Measurements from ENCODE around the gene ZBTB16.

The ZBTB16 gene

GRCh38 chr11:114137838-114138237 lies 78.3 kb downstream of the ZBTB16 start:
- Histone ChIP-seq H3K4me1 (ENCODE audit: insufficient read depth, poor library complexity, severe bottlenecking) (peaks cover 19% of the 10 kb centered on the region), H3K4me3 (ENCODE audit: severe bottlenecking) (no peak overlapping the region), H3K9me3 (ENCODE audit: severe bottlenecking) (no peaks in the 10 kb centered on the region), H3K27ac (ENCODE audit: poor library complexity, severe bottlenecking) (no peak overlapping the region), H3K27me3 (ENCODE audit: insufficient read depth, poor library complexity, severe bottlenecking) (no peaks in the 10 kb centered on the region), H3K36me3 (ENCODE audit: low read depth) (0 out of 2 replicates have a peak, but pooled peaks cover 3% of the 10 kb centered on the region)
- ATAC-seq (ENCODE audit: low read depth) (no peak), DNase-seq (ENCODE audit: low spot score) (no peak)
- TF ChIP-seq CTCF (IDR thresholded peaks at IDR 0.05; ENCODE audit: poor library complexity, severe bottlenecking): no peak

DNA sequence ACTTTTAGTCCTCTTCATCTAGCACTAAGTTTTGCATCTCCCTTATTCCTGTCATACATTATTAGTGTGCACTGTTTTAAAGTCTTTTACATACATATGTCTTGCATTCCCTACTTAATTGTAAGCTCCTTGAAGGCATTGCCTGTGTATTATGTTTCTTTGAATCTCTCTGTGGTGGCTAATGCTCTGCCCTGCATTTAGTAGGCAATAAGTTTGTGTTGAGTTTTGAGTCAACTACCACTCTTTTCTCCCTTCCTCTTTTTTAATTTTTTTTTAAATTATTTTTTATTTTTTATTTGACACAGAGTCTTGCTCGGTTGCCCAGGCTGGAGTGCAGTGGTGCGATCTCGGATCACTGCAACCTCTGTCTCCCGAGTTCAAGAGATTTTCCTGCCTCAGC lies 78.9 kb downstream of the ZBTB16 start:
- H3K27ac ChIP-seq (ENCODE audit: poor library complexity, severe bottlenecking): no peak overlapping the region
- H3K4me1 ChIP-seq (ENCODE audit: insufficient read depth, poor library complexity, severe bottlenecking): peaks cover 15% of the 10 kb centered on the region
- H3K4me3 ChIP-seq (ENCODE audit: severe bottlenecking): no peak overlapping the region
- ATAC-seq (ENCODE audit: low read depth): no peak
- no peak for DNase-seq (ENCODE audit: low spot score)
- 0 out of 2 replicates have a peak, but pooled peaks cover 3% of the 10 kb centered on the region for H3K36me3 ChIP-seq (ENCODE audit: low read depth)
- no peaks in the 10 kb centered on the region for H3K27me3 ChIP-seq (ENCODE audit: insufficient read depth, poor library complexity, severe bottlenecking)
- TF ChIP-seq CTCF (IDR thresholded peaks at IDR 0.05; ENCODE audit: poor library complexity, severe bottlenecking): no peak
- no peaks in the 10 kb centered on the region for H3K9me3 ChIP-seq (ENCODE audit: severe bottlenecking)

GRCh38 chr11:114140826-114141225 lies 81.3 kb downstream of the ZBTB16 start:
- no peak for ATAC-seq (ENCODE audit: low read depth)
- TF ChIP-seq CTCF (IDR thresholded peaks at IDR 0.05; ENCODE audit: poor library complexity, severe bottlenecking): no peak
- H3K4me3 ChIP-seq (ENCODE audit: severe bottlenecking): no peak overlapping the region
- no peak overlapping the region for H3K27ac ChIP-seq (ENCODE audit: poor library complexity, severe bottlenecking)
- H3K27me3 ChIP-seq (ENCODE audit: insufficient read depth, poor library complexity, severe bottlenecking): no peaks in the 10 kb centered on the region
- H3K9me3 ChIP-seq (ENCODE audit: severe bottlenecking): no peaks in the 10 kb centered on the region
- H3K36me3 ChIP-seq (ENCODE audit: low read depth): peaks cover 3% of the 10 kb centered on the region; the same call in 1 of the 2 replicates
- DNase-seq (ENCODE audit: low spot score): no peak
- H3K4me1 ChIP-seq (ENCODE audit: insufficient read depth, poor library complexity, severe bottlenecking): no peaks in the 10 kb centered on the region

GRCh38 chr11:114141863-114142580 lies 82.5 kb downstream of the ZBTB16 start:
- Histone ChIP-seq H3K27me3 (ENCODE audit: insufficient read depth, poor library complexity, severe bottlenecking) (no peaks in the 10 kb centered on the region), H3K4me1 (ENCODE audit: insufficient read depth, poor library complexity, severe bottlenecking) (peaks cover 1% of the 10 kb centered on the region), H3K9me3 (ENCODE audit: severe bottlenecking) (no peaks in the 10 kb centered on the region), H3K27ac (ENCODE audit: poor library complexity, severe bottlenecking) (no peak overlapping the region), H3K36me3 (ENCODE audit: low read depth) (peaks cover 2% of the 10 kb centered on the region; the same call in 1 of the 2 replicates), H3K4me3 (ENCODE audit: severe bottlenecking) (no peak overlapping the region)
- TF ChIP-seq CTCF (IDR thresholded peaks at IDR 0.05; ENCODE audit: poor library complexity, severe bottlenecking): no peak
- no peak for ATAC-seq (ENCODE audit: low read depth)
- no peak for DNase-seq (ENCODE audit: low spot score)

GRCh38 chr11:114142707-114143106 lies 83.2 kb downstream of the ZBTB16 start:
- Histone ChIP-seq H3K36me3 (ENCODE audit: low read depth) (no peaks in the 10 kb centered on the region; the same call in 1 of the 2 replicates), H3K27me3 (ENCODE audit: insufficient read depth, poor library complexity, severe bottlenecking) (no peaks in the 10 kb centered on the region), H3K27ac (ENCODE audit: poor library complexity, severe bottlenecking) (no peak overlapping the region), H3K4me3 (ENCODE audit: severe bottlenecking) (no peak overlapping the region), H3K4me1 (ENCODE audit: insufficient read depth, poor library complexity, severe bottlenecking) (peaks cover 8% of the 10 kb centered on the region), H3K9me3 (ENCODE audit: severe bottlenecking) (no peaks in the 10 kb centered on the region)
- DNase-seq (ENCODE audit: low spot score) (no peak), ATAC-seq (ENCODE audit: low read depth) (no peak)
- TF ChIP-seq CTCF (IDR thresholded peaks at IDR 0.05; ENCODE audit: poor library complexity, severe bottlenecking): no peak
